Ishikawa (cell line): ENCODE measurements around the gene RANBP17.

Source experiments
- CEBPB ChIP-seq: IDR thresholded peaks from 2 replicates; pipeline ENCODE4 v1.6.1; 2012
- CREB1 ChIP-seq: IDR thresholded peaks from 2 replicates; pipeline ENCODE4 v1.6.1; 2012; ENCODE audit warnings: low read depth
- EGR1 ChIP-seq: IDR thresholded peaks from 2 replicates; pipeline ENCODE4 v1.6.1; 2012
- EP300 ChIP-seq: IDR thresholded peaks from 2 replicates; pipeline ENCODE4 v1.6.1; 2012; ENCODE audit warnings: borderline replicate concordance
- FOXM1 ChIP-seq: IDR thresholded peaks from 2 replicates; pipeline ENCODE4 v1.6.1; 2012; ENCODE audit warnings: low read depth, borderline replicate concordance
- MAX ChIP-seq: IDR thresholded peaks from 2 replicates; pipeline ENCODE4 v1.6.1; 2012
- NFIC ChIP-seq: IDR thresholded peaks from 2 replicates; pipeline ENCODE4 v1.6.1; 2012
- RAD21 ChIP-seq: IDR thresholded peaks from 2 replicates; pipeline ENCODE4 v1.6.1; 2012; ENCODE audit warnings: low read depth
- REST ChIP-seq: IDR thresholded peaks from 2 replicates; pipeline ENCODE4 v1.6.1; 2012; ENCODE audit warnings: low read depth, mild to moderate bottlenecking
- TAF1 ChIP-seq: IDR thresholded peaks from 2 replicates; pipeline ENCODE4 v1.6.1; 2012; ENCODE audit warnings: low read depth, mild to moderate bottlenecking
- TCF12 ChIP-seq: IDR thresholded peaks from 2 replicates; pipeline ENCODE4 v1.6.1; 2012; ENCODE audit warnings: low read depth
- TEAD4 ChIP-seq: IDR thresholded peaks from 2 replicates; pipeline ENCODE4 v1.6.1; 2012
- YY1 ChIP-seq: IDR thresholded peaks from 2 replicates; pipeline ENCODE4 v1.6.1; 2012; ENCODE audit warnings: low read depth
- ZBTB7A ChIP-seq: IDR thresholded peaks from 2 replicates; pipeline ENCODE4 v1.6.1; 2012; ENCODE audit warnings: low read depth
- TF ChIP-seq, protein P1 (sequence below): IDR thresholded peaks from 2 replicates; pipeline ENCODE4 v1.6.1; 2012

The RANBP17 gene

DNA sequence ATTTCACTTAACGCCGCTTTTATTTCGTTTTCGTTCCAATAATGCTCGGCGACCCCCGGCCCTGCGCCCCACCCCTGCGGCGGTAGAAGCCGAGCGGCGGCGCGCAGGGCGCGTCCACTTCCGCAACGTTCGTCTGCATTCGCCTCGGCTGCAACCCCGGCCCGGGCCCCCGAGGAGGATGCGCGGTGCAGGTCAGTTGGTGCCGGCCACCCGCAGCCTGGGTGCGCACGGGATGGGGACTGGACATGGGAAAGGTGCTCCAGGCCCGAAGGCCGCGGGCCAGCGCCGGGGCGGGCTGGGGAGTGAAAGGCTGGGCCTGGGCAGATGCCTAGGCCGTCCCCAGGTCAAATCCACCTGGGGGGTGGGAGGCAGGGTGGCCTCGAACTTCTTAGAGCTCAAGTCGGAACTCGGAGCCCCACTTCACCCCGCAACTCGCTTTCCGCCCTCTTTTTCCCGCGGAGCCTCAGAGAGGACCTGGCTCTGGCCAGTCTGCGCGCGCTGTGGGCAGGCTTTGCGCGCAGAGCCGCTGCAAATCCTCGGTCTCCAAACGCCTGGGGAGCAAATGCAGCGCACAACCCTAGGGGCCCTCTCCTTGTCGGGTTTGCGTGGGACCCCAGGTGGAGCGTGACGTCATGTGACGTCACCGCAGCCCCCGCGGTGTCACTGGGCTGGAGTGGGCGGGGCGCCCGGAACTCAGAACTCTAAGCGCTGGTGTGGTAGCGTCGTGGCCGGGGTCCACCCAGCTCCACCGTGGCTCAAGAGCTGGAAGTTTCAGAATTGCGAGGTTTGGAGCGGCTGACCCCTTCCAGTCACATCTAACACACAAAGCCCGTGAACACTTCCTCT lies 450.5 kb downstream of the RANBP17 start:
- TF ChIP-seq MAX = no peak
- no peak for TF ChIP-seq EGR1
- no peak for TF ChIP-seq TAF1
- TF ChIP-seq, protein P1, sequence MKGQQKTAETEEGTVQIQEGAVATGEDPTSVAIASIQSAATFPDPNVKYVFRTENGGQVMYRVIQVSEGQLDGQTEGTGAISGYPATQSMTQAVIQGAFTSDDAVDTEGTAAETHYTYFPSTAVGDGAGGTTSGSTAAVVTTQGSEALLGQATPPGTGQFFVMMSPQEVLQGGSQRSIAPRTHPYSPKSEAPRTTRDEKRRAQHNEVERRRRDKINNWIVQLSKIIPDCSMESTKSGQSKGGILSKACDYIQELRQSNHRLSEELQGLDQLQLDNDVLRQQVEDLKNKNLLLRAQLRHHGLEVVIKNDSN = no peak
- no peak for TF ChIP-seq ZBTB7A
- no peak for TF ChIP-seq FOXM1
- TF ChIP-seq TEAD4 = no peak
- TF ChIP-seq EP300 = no peak
- TF ChIP-seq YY1 = no peak
- no peak for TF ChIP-seq CEBPB
- TF ChIP-seq TCF12 = no peak

DNA sequence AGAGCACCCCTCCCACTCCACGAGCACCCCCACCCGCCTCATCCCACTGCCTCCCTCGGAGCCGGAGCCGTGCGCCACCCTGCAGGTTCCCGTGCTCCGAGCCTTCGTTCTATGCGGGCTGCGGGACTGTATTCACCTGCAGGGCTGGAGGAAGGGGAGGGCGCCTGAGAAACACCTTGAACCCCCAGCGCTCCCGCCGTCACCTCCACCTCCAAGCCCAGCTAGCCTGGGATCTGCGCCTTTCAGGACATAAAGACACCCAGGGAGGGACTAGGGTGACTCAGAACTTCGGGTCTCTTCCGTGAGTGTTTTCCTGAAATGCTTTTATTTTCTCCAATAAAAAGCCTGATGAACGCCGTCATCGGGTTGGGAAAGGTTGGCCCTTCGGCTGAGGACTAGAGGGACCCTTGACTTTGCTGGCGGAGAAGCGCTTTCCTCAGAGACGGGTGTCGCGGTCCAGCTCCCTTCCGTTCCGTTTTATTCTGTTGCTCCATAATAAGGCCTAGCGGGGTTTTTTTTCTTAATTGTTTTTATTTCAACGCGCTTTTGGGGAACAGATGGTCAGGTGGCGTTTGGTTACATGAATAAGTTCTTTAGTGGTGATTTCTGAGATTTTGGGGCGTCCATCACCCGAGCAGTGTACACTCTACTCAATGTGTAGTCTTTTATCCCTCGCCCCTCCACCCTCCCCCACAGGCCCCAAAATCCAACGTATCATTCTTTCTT lies 451.8 kb downstream of the RANBP17 start:
- no peak for TF ChIP-seq RAD21
- TF ChIP-seq ZBTB7A = no peak
- TF ChIP-seq EP300 = no peak
- TF ChIP-seq CEBPB = no peak
- no peak for TF ChIP-seq EGR1
- TF ChIP-seq CREB1 = no peak
- no peak for TF ChIP-seq TCF12

DNA sequence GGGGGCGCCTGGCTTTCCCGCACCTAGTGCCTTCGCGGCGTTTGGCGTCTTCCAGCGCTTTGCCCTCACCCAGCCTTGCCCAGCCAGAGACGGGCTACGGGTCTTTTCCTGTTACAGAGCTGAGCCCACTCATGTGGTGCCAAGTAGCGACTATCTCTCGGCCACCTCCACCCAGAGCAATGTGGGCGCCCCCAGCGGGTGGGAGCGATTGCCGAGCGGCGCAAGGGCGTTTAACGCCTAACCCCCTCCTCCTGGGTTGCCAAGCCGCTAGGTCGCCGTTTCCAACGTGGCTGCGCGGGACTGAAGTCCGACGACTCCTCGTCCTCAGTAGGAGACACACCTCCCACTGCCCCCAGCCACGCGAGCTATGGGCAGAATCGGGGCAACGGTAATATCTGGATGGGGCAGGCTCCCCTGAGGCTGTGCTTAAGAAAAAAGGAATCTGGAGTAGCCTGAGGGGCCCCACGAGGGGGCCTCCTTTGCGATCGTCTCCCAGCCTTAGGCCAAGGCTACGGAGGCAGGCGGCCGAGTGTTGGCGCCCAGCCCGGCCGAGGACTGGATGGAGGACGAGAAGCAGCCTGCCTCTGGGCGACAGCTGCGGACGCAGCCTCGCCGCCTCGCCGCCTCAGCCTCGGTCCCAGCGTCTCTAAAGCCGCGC lies 453.0 kb downstream of the RANBP17 start:
- TF ChIP-seq YY1 = no peak
- TF ChIP-seq MAX = no peak
- no peak for TF ChIP-seq EGR1
- no peak for TF ChIP-seq EP300
- no peak for TF ChIP-seq CREB1
- no peak for TF ChIP-seq NFIC
- TF ChIP-seq, protein P1 = no peak
- TF ChIP-seq REST = no peak
- no peak for TF ChIP-seq TEAD4
- no peak for TF ChIP-seq FOXM1

- TF ChIP-seq, protein P1 = no peak
- no peak for TF ChIP-seq RAD21
- no peak for TF ChIP-seq NFIC
- TF ChIP-seq YY1 = no peak
- no peak for TF ChIP-seq ZBTB7A
- no peak for TF ChIP-seq TEAD4
- TF ChIP-seq TAF1 = no peak
Observed at GRCh38 chr5:171315386-171315891, 453.6 kb downstream of the RANBP17 start.

GRCh38 chr5:171315925-171316257 lies 454.1 kb downstream of the RANBP17 start:
- TF ChIP-seq FOXM1 = no peak
- TF ChIP-seq TEAD4 = no peak
- TF ChIP-seq CREB1 = no peak
- no peak for TF ChIP-seq EGR1
- TF ChIP-seq MAX = no peak
- no peak for TF ChIP-seq NFIC
- TF ChIP-seq, protein P1 = no peak
- no peak for TF ChIP-seq REST
- no peak for TF ChIP-seq ZBTB7A
- TF ChIP-seq RAD21 = no peak
- TF ChIP-seq EP300 = no peak
- no peak for TF ChIP-seq CEBPB
- no peak for TF ChIP-seq TCF12
- TF ChIP-seq YY1 = no peak
- TF ChIP-seq TAF1 = no peak
